HEK293 (cell line): ENCODE data around the gene PAQR7.

Experiments used
- GLI2 ChIP-seq: fragments of 450-650 bp; formaldehyde crosslinking; IDR thresholded peaks from 2 replicates; pipeline ENCODE4; 2017; ENCODE audit warnings: missing biosample characterization, missing genetic modification characterization, low read depth, borderline replicate concordance
- GLI4 ChIP-seq: fragments of 450-650 bp; formaldehyde crosslinking; IDR thresholded peaks from 2 replicates; pipeline ENCODE4 v1.5.1; 2016; ENCODE audit warnings: missing biosample characterization, missing genetic modification characterization
- GLIS1 ChIP-seq: fragments of 450-650 bp; formaldehyde crosslinking; IDR thresholded peaks from 2 replicates; pipeline ENCODE4 v1.5.1; 2016; ENCODE audit warnings: missing biosample characterization, missing genetic modification characterization
- HOXC10 ChIP-seq: sonication (generic); formaldehyde crosslinking; IDR thresholded peaks from 2 replicates; pipeline ENCODE4 v1.8.1; 2023; ENCODE audit warnings: mild to moderate bottlenecking, missing genetic modification reagents
- PRDM1 ChIP-seq: fragments of 450-650 bp; formaldehyde crosslinking; IDR thresholded peaks from 2 replicates; pipeline ENCODE4; 2016; ENCODE audit warnings: missing biosample characterization, missing genetic modification characterization
- REPIN1 ChIP-seq: fragments of 450-650 bp; formaldehyde crosslinking; IDR thresholded peaks from 2 replicates; pipeline ENCODE4 v1.5.1; 2017; ENCODE audit warnings: missing biosample characterization, missing genetic modification characterization, low read depth
- ZBTB20 ChIP-seq: fragments of 450-650 bp; formaldehyde crosslinking; IDR thresholded peaks from 2 replicates; pipeline ENCODE4 v1.5.1; 2016; ENCODE audit warnings: missing biosample characterization, missing genetic modification characterization
- ZBTB48 ChIP-seq: fragments of 450-650 bp; formaldehyde crosslinking; IDR thresholded peaks from 2 replicates; pipeline ENCODE4 v1.5.1; 2016; ENCODE audit warnings: missing biosample characterization, missing genetic modification characterization
- ZFHX2 ChIP-seq: fragments of 450-650 bp; formaldehyde crosslinking; conservative IDR thresholded peaks from 2 replicates; pipeline ENCODE4 v1.5.1; 2016; ENCODE audit warnings: missing biosample characterization, missing genetic modification characterization
- ZNF10 ChIP-seq: fragments of 450-650 bp; formaldehyde crosslinking; IDR thresholded peaks from 2 replicates; pipeline ENCODE4 v1.5.1; 2017; ENCODE audit warnings: missing biosample characterization, missing genetic modification characterization
- ZNF2 ChIP-seq: fragments of 450-650 bp; formaldehyde crosslinking; IDR thresholded peaks from 2 replicates; pipeline ENCODE4 v1.5.1; 2016; ENCODE audit warnings: missing biosample characterization, missing genetic modification characterization
- ZNF248 ChIP-seq: fragments of 450-650 bp; formaldehyde crosslinking; IDR thresholded peaks from 2 replicates; pipeline ENCODE4 v1.5.1; 2017; ENCODE audit warnings: missing biosample characterization, missing genetic modification characterization
- ZNF292 ChIP-seq: fragments of 450-650 bp; formaldehyde crosslinking; IDR thresholded peaks from 2 replicates; pipeline ENCODE4 v1.5.1; 2016; ENCODE audit warnings: low read depth, missing biosample characterization, missing genetic modification characterization, borderline replicate concordance
- ZNF302 ChIP-seq: fragments of 450-650 bp; formaldehyde crosslinking; IDR thresholded peaks from 2 replicates; pipeline ENCODE4 v1.5.1; 2016; ENCODE audit warnings: missing biosample characterization, missing genetic modification characterization, low read depth
- ZNF404 ChIP-seq: fragments of 450-650 bp; formaldehyde crosslinking; IDR thresholded peaks from 2 replicates; pipeline ENCODE4 v1.5.1; 2017; ENCODE audit warnings: missing biosample characterization, missing genetic modification characterization
- ZNF416 ChIP-seq: fragments of 450-650 bp; formaldehyde crosslinking; IDR thresholded peaks from 2 replicates; pipeline ENCODE4 v1.5.1; 2016; ENCODE audit warnings: missing biosample characterization, missing genetic modification characterization
- ZNF433 ChIP-seq: fragments of 450-650 bp; formaldehyde crosslinking; IDR thresholded peaks from 2 replicates; pipeline ENCODE4 v1.5.1; 2016; ENCODE audit warnings: missing biosample characterization, missing genetic modification characterization, low read depth
- ZNF473 ChIP-seq: fragments of 450-650 bp; formaldehyde crosslinking; IDR thresholded peaks from 2 replicates; pipeline ENCODE4 v1.5.1; 2017; ENCODE audit warnings: missing biosample characterization, missing genetic modification characterization
- ZNF555 ChIP-seq: fragments of 450-650 bp; formaldehyde crosslinking; conservative IDR thresholded peaks from 2 replicates; pipeline ENCODE4 v1.5.1; 2017; ENCODE audit warnings: missing biosample characterization, mild to moderate bottlenecking, missing genetic modification characterization, inconsistent platforms
- ZNF600 ChIP-seq: fragments of 450-650 bp; formaldehyde crosslinking; IDR thresholded peaks from 2 replicates; pipeline ENCODE4 v1.5.1; 2016; ENCODE audit warnings: missing biosample characterization, missing genetic modification characterization
- ZNF621 ChIP-seq: fragments of 450-650 bp; formaldehyde crosslinking; IDR thresholded peaks from 2 replicates; pipeline ENCODE4 v1.5.1; 2017; ENCODE audit warnings: missing biosample characterization, missing genetic modification characterization
- ZNF707 ChIP-seq: fragments of 450-650 bp; formaldehyde crosslinking; IDR thresholded peaks from 2 replicates; pipeline ENCODE4 v1.5.1; 2016; ENCODE audit warnings: missing biosample characterization, missing genetic modification characterization
- ZNF776 ChIP-seq: fragments of 450-650 bp; formaldehyde crosslinking; IDR thresholded peaks from 2 replicates; pipeline ENCODE4 v1.5.0; 2017; ENCODE audit warnings: missing biosample characterization, missing genetic modification characterization, borderline replicate concordance
- ZNF830 ChIP-seq: fragments of 450-650 bp; IDR thresholded peaks from 2 replicates; pipeline ENCODE4 v1.5.0; 2018; ENCODE audit warnings: missing biosample characterization, missing genetic modification characterization, low read depth, mild to moderate bottlenecking, moderate library complexity
- TF ChIP-seq, protein P1 (sequence below): fragments of 450-650 bp; formaldehyde crosslinking; IDR thresholded peaks from 2 replicates; pipeline ENCODE4 v1.5.1; 2016; ENCODE audit warnings: missing biosample characterization, missing genetic modification characterization
- TF ChIP-seq, protein P2 (sequence below): fragments of 450-650 bp; formaldehyde crosslinking; IDR thresholded peaks from 2 replicates; pipeline ENCODE4 v1.5.1; 2017; ENCODE audit warnings: missing biosample characterization, missing genetic modification characterization
- TF ChIP-seq, protein P3 (sequence below): fragments of 450-650 bp; formaldehyde crosslinking; IDR thresholded peaks from 2 replicates; pipeline ENCODE4 v1.5.1; 2016; ENCODE audit warnings: missing biosample characterization, missing genetic modification characterization
- TF ChIP-seq, protein P4 (sequence below): fragments of 450-650 bp; formaldehyde crosslinking; IDR thresholded peaks from 2 replicates; pipeline ENCODE4 v1.5.1; 2017; ENCODE audit warnings: missing biosample characterization, missing genetic modification characterization

The PAQR7 gene

DNA sequence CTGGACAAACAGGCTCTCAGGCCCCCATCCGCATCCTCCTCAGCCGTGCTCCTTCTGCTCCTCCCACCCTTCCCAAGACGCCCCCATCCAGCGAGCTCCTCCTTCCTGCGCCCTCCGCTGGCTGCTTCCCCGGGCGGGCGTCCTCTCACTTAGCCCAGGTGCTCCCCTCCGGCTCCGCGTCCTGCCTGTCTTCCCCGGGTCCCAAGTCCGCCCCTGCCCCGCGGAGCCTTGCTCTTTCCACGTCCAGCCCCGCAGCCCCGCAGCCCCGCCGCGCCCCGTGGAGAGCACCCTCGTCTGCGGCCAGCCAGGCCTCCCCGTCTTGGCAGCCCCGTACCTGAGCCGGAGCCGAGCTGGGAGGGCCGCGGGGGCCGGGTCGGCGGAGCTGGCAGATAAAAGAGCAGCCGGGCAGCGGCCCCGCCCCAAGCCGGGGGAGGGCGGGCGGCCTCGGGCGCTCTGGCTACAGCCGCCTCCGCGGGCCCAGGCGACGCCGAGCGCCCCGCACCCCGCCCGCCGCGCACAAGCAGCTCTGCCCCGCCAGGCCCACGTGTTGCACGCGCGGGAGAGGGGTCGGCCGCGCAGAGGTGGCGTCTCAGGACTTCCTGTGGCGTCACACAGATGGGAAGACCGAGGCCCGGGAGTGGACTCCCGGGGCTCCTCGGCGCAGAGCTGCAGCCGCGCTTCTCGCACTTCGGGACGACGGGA lies at the start of gene PAQR7 (continued):
- TF ChIP-seq, protein P1, sequence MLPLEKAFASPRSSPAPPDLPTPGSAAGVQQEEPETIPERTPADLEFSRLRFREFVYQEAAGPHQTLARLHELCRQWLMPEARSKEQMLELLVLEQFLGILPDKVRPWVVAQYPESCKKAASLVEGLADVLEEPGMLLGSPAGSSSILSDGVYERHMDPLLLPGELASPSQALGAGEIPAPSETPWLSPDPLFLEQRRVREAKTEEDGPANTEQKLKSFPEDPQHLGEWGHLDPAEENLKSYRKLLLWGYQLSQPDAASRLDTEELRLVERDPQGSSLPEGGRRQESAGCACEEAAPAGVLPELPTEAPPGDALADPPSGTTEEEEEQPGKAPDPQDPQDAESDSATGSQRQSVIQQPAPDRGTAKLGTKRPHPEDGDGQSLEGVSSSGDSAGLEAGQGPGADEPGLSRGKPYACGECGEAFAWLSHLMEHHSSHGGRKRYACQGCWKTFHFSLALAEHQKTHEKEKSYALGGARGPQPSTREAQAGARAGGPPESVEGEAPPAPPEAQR (tag by site-specific recombination) = no peak
- TF ChIP-seq REPIN1 (tag by site-specific recombination) = no peak
- peak; percentile 35; the same call in 1 of the 2 replicates for TF ChIP-seq ZBTB48 (tag by site-specific recombination)
- TF ChIP-seq PRDM1 (tag by site-specific recombination) = no peak
- no peak for TF ChIP-seq ZNF302 (tag by site-specific recombination)
- no peak for TF ChIP-seq ZNF776
- no peak for TF ChIP-seq ZNF10 (tag by site-specific recombination)
- 0 out of 2 replicates have a peak, but pooled peaks have one; percentile 19 for TF ChIP-seq ZNF2 (tag by site-specific recombination)
- TF ChIP-seq GLI2 (tag by site-specific recombination) = no peak
- no peak for TF ChIP-seq ZNF621 (tag by site-specific recombination)
- no peak for TF ChIP-seq ZNF555 (tag by site-specific recombination)
- no peak for TF ChIP-seq ZNF292
- TF ChIP-seq ZFHX2 (tag by site-specific recombination) = peak; percentile 84
- TF ChIP-seq ZNF830 = no peak
- TF ChIP-seq, protein P2, sequence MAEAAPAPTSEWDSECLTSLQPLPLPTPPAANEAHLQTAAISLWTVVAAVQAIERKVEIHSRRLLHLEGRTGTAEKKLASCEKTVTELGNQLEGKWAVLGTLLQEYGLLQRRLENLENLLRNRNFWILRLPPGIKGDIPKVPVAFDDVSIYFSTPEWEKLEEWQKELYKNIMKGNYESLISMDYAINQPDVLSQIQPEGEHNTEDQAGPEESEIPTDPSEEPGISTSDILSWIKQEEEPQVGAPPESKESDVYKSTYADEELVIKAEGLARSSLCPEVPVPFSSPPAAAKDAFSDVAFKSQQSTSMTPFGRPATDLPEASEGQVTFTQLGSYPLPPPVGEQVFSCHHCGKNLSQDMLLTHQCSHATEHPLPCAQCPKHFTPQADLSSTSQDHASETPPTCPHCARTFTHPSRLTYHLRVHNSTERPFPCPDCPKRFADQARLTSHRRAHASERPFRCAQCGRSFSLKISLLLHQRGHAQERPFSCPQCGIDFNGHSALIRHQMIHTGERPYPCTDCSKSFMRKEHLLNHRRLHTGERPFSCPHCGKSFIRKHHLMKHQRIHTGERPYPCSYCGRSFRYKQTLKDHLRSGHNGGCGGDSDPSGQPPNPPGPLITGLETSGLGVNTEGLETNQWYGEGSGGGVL = no peak; the same call in 1 of the 2 replicates
- TF ChIP-seq, protein P3, sequence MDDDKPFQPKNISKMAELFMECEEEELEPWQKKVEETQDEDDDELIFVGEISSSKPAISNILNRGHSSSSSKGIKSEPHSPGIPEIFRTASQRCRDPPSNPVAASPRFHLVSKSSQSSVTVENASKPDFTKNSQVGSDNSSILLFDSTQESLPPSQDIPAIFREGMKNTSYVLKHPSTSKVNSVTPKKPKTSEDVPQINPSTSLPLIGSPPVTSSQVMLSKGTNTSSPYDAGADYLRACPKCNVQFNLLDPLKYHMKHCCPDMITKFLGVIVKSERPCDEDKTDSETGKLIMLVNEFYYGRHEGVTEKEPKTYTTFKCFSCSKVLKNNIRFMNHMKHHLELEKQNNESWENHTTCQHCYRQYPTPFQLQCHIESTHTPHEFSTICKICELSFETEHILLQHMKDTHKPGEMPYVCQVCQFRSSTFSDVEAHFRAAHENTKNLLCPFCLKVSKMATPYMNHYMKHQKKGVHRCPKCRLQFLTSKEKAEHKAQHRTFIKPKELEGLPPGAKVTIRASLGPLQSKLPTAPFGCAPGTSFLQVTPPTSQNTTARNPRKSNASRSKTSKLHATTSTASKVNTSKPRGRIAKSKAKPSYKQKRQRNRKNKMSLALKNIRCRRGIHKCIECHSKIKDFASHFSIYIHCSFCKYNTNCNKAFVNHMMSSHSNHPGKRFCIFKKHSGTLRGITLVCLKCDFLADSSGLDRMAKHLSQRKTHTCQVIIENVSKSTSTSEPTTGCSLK (tag by site-specific recombination) = no peak
- no peak for TF ChIP-seq ZNF416
- TF ChIP-seq ZNF600 (tag by site-specific recombination) = 0 out of 2 replicates have a peak, but pooled peaks have one; percentile 45
- no peak for TF ChIP-seq ZNF433 (tag by site-specific recombination)
- TF ChIP-seq ZNF707 (tag by site-specific recombination) = no peak
- no peak for TF ChIP-seq ZNF248 (tag by site-specific recombination)
- 0 out of 2 replicates have a peak, but pooled peaks have one; percentile 42 for TF ChIP-seq HOXC10 (CRISPR knock-in tag)
- no peak for TF ChIP-seq ZNF473 (tag by site-specific recombination)
- no peak for TF ChIP-seq ZNF404 (tag by site-specific recombination)
- TF ChIP-seq GLIS1 = 0 out of 2 replicates have a peak, but pooled peaks have one; percentile 20
- TF ChIP-seq, protein P4, sequence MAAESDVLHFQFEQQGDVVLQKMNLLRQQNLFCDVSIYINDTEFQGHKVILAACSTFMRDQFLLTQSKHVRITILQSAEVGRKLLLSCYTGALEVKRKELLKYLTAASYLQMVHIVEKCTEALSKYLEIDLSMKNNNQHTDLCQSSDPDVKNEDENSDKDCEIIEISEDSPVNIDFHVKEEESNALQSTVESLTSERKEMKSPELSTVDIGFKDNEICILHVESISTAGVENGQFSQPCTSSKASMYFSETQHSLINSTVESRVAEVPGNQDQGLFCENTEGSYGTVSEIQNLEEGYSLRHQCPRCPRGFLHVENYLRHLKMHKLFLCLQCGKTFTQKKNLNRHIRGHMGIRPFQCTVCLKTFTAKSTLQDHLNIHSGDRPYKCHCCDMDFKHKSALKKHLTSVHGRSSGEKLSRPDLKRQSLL (tag by site-specific recombination) = no peak
- peak; percentile 83 for TF ChIP-seq ZBTB20 (tag by site-specific recombination)
- TF ChIP-seq GLI4 (tag by site-specific recombination) = no peak
